ENCODE data around the gene PIH1D2.
"Not testable (repeated sequence)": the region's sequence is repeated elsewhere in the genome, so short reads cannot be mapped to it uniquely, and the experiment has no call there.

PIH1D2 gene

GRCh38 chr11:112073941-112074811 lies at the start of gene PIH1D2, which contains the start of gene NKAPD1:
Gene PIH1D2, minus strand, starts transcription at chr11:112074017. Its CDS starts 843 bp downstream, at chr11:112073174.
Gene NKAPD1, plus strand, starts transcription at chr11:112074299. Its CDS starts 1,276 bp downstream, at chr11:112075575.
- peak; percentile 76 to 79 for DNase-seq

GRCh38 chr11:112123129-112123528 lies 49.3 kb upstream of the PIH1D2 start:
- no peak for DNase-seq

GRCh38 chr11:112121981-112122615 lies 48.3 kb upstream of the PIH1D2 start:
- no peak for DNase-seq

DNA sequence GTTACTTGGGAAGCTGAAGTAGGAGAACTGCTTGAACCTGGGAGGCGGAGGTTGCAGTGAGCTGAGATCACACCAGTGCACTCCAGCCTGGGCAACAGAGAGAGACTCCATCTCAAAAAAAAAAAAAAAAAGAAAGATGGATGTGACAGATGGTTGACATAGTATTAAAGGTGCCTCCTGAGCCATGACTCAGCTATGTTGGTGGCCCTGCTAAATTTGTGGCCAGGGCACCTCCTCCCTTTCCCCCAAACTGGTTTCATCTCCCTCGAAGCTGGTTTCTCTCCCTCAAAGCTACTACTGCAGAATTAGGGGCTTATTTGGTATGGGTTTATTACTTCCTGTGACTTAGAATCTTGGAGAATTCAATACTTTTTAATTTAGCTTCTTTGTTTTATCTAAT lies 44.4 kb upstream of the PIH1D2 start:
- no peak for DNase-seq

DNA sequence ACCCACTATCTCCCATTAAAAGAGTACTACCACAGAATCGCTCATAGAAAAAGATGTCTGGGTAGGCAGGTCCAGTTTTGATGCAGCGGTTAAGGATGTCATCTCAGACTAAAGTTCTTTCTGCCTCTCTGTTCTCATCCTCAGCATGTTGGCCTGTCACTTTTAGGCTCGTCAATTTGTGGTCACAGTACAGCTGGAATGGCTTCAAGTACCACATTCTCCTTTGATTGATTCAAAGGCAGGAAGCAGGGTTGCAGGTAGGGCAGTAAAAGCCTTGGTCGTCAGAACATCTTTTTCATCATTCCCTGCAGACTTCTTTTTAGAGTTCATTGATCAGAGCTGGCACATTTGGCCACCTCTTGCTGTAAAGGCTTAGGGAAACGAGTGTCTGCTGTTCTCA lies 41.6 kb upstream of the PIH1D2 start:
- DNase-seq = no peak

GRCh38 chr11:112114460-112114859 lies 40.6 kb upstream of the PIH1D2 start:
- DNase-seq = no peak

DNA sequence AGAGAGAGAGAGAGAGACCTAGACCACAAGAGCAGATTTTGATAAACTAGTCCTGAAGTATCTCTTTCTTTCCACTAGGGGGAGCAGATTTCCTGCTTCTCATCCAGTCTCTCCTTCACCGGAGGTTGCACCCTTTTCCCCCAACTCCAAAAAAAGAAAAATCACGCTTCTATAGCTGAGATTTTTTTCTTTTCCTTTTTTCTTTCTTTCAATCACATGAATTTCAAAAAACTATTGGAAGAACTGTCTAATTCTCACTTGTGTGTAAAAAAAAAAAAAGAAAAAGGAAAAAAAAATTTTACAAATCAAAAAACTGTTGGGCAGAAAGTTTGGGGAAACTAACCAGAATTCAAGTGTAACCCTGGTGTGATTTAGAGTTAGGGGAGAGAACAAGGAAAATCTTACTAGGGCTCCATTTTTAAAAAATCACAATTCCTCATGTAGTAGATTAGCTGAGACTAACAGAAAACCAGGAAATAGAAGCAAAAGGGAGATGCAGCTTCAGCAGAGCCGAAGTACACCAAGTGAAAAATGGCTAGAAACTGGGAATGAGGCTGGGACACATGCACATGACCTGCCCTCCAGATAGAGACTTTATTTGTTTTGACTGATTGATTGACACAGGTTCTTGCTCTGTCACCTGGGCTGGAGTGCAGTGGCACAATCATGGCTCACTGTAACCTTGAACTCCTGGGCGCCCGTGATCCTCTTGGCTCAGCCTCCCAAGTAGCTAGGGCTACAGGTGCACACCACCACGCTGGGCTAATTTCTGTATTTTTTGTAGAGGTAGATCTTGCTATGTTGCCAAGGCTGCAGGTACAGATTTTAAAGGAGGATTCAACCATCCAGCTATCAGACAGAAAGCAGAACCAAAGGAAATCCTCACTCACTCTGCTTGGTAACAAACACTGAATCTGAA lies 40.0 kb upstream of the PIH1D2 start:
- peak in 1 of 2 experiments; percentile 40 for DNase-seq

DNA sequence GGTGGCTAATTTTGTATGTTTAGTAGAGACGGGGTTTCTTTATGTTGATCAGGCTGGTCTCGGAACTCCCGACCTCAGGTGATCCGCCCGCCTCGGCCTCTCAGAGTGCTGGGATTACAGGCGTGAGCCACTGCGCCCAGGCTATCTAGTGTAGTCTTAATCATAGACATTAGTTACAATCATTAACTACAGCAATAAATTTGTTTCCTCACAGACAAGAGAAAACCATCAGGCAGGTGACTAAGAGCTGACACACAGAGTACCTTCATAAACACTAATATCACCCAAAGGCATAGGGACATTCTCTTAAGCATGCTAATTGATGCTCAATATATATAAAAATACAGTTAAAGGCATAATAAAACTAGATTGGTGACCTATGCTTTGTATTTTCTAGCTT lies 32.3 kb upstream of the PIH1D2 start:
- no peak for DNase-seq

GRCh38 chr11:112103446-112103845 lies 29.6 kb upstream of the PIH1D2 start:
- no peak for DNase-seq

GRCh38 chr11:112100462-112100861 lies 26.6 kb upstream of the PIH1D2 start:
- no peak for DNase-seq

- DNase-seq = no peak
Observed at GRCh38 chr11:112097734-112098528, 24.1 kb upstream of the PIH1D2 start.

DNA sequence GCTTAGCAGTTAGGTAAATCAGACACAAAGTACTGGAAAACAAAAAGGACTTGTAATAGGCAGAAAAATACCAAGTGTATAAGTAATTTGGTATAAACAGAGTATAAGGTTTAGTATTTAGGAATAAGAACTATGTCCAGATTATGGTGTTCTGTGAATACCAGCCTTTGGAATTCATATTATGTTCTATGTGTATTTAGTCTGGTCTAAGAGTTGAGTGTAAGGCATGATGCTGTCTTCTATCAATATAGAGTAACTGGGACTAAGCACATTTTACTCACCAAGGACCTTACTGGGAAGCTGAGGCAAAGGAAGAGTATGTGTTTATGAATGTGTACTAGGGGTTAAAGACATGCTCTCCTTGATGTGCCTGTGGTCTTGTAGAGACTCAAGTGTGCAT lies 22.4 kb upstream of the PIH1D2 start:
- no peak for DNase-seq

DNA sequence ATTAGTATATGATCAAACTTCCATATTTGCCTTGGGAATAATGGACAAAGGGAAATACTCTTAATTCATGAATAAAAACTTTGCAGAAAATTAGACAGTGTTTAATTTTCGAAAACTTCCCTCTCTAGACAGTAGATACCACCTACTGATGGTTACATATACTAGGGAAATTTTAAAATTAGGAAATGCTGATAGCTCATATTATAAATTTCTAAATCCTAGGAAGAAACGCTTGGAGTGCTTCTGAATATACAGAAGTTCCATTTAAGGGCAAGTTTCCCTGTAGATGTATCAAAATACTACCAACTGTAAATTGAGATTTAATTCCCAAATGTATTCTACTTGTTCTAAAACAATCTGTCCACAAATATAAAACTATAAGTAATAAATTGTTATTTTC lies 21.5 kb upstream of the PIH1D2 start:
- DNase-seq = not testable (repeated sequence)

DNA sequence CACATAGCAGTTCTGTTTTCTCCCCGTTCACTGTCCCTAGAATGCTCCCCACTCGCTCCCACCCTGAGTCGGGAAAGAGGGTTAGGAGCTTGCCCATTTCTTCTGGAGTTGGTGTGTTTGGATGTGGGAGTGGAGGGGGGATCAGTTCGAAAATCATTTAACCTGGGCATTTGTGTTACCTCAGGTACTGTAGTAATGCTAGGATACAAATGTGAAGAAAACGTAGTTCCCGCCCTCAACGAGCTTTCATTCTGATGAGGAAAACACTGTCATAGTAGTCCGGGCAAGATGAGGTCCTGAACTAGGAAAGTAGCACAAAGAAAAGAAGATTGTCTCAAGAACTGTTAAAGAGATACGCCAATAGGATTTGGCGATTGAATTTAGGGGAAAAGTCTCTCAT lies 13.4 kb upstream of the PIH1D2 start:
- no peak for DNase-seq

DNA sequence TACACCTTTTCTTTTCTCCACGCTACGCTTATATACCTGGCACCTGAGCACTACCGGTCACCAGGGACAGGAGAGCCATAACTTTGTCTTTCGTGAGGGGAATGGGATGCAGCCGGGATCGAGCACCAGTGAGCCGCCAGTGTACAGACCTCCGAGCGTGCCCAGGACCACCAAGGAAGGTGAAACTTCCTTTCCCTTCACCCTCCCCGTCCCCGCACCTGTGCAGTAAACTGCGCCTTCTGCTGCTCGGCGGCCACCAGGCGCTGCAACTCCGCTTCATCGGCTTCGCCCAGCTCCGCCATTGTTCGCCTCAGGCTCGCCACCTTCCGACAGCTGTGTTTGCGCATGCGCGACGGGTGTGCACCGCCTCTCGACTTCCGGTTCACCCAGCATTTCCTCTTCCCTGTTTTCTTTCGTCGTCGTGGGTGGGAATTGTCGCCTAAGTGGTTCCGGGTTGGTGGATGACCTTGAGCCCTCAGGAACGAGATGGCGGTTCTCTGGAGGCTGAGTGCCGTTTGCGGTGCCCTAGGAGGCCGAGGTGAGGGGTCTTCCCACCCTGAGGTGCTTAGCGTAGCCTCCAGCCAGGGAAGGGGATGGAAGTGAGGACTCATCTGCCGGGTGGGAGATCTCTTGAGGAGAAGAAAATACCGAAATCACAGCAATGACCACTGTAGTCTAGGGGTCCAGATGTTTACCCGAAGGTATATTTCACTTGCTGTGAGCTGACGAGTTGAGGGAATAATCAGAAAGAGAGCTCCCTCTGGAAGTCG lies 12.8 kb upstream of the PIH1D2 start, which contains the start of the genes SDHD and TIMM8B:
Gene SDHD (plus strand): TSS at position 452 of the 770 bp plus-strand sequence. CDS start 35 bp downstream, at position 487.
Gene TIMM8B (minus strand): TSS at position 335 of the 770 bp plus-strand sequence. CDS start 33 bp downstream, at position 302.
- peak; percentile 84 to 87 for DNase-seq

DNA sequence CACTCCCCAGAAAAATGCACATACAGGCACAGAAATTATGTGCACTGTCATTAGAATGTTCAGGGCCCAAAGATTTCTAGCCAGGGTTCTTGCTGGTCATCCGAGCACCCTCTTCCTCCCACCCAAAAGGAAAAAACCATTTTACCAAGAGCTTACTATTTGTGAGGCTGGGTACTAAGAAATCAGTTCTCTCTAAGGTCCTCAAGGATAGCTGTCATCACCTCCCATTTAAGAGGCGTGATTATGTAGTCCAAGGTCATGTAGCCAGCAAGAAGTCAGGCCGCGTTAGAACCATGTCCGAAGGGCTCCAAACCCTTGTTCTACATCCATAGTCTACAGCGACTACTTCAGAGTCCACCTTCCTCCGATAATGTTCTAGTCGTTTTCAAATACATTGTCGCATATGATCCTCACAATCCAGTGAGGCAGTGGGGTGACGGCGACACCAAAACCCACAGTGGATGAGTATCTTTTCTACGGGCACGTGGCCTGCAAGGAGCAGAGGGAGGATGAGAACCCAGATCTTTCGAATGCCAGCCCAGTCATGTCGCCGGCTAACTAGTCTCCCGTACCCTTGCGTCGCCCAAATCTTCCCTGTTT lies 12.1 kb upstream of the PIH1D2 start:
- DNase-seq = no peak

GRCh38 chr11:112082729-112083128 lies 8.9 kb upstream of the PIH1D2 start:
- no peak for DNase-seq

DNA sequence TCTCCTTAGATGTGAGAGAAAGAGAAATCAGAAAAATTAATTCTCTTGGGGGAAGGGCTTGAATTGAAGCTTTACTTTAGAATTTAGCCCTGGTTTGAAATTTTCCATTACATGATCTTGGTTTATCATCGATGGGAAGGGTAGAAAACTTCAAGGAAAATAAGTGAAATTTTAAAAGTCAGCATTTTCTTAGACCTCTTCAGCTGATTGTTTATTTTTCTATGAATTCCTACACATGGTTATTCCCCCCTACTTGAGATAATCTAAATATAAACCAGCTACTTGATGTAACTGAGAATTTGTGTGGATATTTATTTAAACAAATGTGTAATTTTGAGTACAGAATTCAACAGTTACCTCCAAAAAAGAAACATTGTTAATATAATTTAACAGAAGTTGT lies 10.9 kb downstream of the PIH1D2 start:
- DNase-seq = no peak

DNA sequence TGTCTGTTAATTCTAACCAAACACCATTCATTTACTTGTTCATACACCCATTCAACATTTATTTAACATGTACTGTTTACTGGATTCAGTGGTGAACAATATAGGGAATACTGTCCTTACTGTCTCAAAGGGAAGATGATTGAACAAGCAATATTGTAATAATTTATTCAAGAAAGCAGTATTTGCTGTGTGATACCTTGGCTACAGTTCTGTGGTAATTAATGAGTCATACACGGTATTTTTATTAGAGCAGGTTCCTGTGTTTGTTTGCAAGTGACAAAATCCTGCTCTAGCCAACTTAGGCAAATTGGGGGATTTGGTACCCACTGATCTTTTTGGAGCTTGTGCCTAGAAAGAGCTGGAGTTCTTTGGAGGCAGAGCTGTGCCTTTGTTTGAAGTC lies 15.7 kb downstream of the PIH1D2 start:
- no peak for DNase-seq

DNA sequence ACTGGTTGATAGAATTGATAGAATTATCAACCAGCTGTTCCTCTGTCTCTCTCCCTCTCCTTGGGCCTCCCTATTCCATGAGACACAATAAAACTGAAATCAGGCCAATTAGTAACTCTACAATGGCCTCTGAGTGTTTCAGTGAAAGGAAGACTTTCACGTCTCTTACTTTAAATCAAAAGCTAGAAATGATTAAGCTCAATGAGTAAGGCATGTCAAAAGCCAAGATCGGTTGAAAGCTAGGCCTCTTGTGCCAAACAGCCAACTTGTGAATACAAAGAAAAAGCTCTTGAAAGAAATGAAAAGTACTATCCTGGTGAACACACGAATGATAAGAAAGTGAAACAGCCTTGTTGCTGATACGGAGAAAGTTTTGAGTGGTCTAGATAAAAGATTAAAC lies 16.6 kb downstream of the PIH1D2 start:
- no peak for DNase-seq

DNA sequence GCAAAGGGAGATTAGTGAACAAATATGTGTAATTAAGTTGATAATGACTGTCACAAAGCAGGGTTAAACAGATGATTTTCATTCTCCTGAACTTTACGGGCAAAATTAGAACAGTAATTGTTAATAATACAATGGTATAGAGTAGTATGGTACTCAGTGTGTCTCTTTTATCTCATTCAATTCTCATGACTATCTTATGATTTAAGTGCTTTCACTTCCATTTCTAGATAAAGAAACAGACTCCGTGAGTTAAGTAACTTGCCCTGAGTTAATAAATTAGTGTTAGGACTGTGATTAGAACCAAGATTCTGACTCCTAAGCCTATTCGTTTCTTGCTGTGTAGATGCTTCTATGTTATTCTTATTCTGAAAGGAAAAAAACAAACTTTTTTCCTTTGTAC lies 22.0 kb downstream of the PIH1D2 start:
- DNase-seq = no peak
